Activated CD4-positive, alpha-beta memory T cell treated with anti-CD3 and anti-CD28 coated beads, Interleukin-2, amount 10 ng/mL, durations not matched to agents 7 days and 5 days (primary cell): ENCODE measurements around the gene PCK2. TPM values are rescaled to one million over a fixed set of nuclear protein-coding genes. Genes with fewer than 3 reads are reported as not detected.

Source experiments
- CTCF ChIA-PET: fragments of 350-600 bp; sonication (Branson Sonifier 250); formaldehyde crosslinking; loops from one replicate; lab custom pipeline; 2021; ENCODE audit warnings: antibody characterized with exemption, inconsistent platforms; lab: Charles Lee
- POLR2A ChIA-PET: fragments of 350-600 bp; sonication (Branson Sonifier 250); formaldehyde crosslinking; loops from one replicate; lab custom pipeline; 2021; ENCODE audit warnings: antibody characterized with exemption; lab: Charles Lee
- DNase-seq: peaks from one replicate; pipeline ENCODE4 v3.0.0-alpha.2; 2020
- H3K27ac Mint-ChIP-seq: one replicate; pipeline ENCODE4 v1.8.0; 2021; ENCODE audit warnings: mild to moderate bottlenecking, mixed read lengths
- H3K27me3 Mint-ChIP-seq: one replicate; pipeline ENCODE4 v1.8.0; 2021; ENCODE audit warnings: mixed read lengths
- H3K36me3 Mint-ChIP-seq: one replicate; pipeline ENCODE4 v1.8.0; 2021; ENCODE audit warnings: low read depth, mixed read lengths
- H3K4me1 Mint-ChIP-seq: one replicate; pipeline ENCODE4 v1.8.0; 2021; ENCODE audit warnings: mixed read lengths
- H3K4me3 Mint-ChIP-seq: one replicate; pipeline ENCODE4 v1.8.0; 2021; ENCODE audit warnings: mild to moderate bottlenecking, mixed read lengths
- H3K9me3 Mint-ChIP-seq: one replicate; pipeline ENCODE4 v1.8.0; 2021; ENCODE audit warnings: mixed read lengths
- total RNA-seq, 2 experiments: library from RNA; stranded (reverse); gene quantifications; one replicate each; pipeline ENCODE4 v1.2.3, GENCODE V29; 2021

The PCK2 gene
- total RNA-seq, 2 experiments from 2014 or later = 88.5 to 90.6 TPM

GRCh38 chr14:24055971-24056799, 37.9 kb upstream of the PCK2 start:
- Mint-ChIP-seq H3K4me1 (peaks cover 22% of the 10 kb centered on the region), H3K9me3 (no peaks in the 10 kb centered on the region), H3K27me3 (peaks cover 17% of the 10 kb centered on the region), H3K27ac (no peak overlapping the region), H3K4me3 (no peak overlapping the region), H3K36me3 (no peaks in the 10 kb centered on the region)
- ChIA-PET POLR2A (interaction anchor here (0.9 to 4.5 kb wide), 5 partner anchors 24 to 105 kb away, joined by 3 to 53 read pairs (median 34); partner anchors contain the start of genes DCAF11, IRF9, NRL and PCK2), CTCF (interaction anchor here (0.8 to 6.6 kb wide), 9 partner anchors 19 to 216 kb away, joined by 3 to 216 read pairs (median 7); partner anchors contain the start of genes DCAF11, IRF9, NRL and PCK2)
- no peak for DNase-seq

- DNase-seq = no peak
- Mint-ChIP-seq H3K27me3 (peaks cover 17% of the 10 kb centered on the region), H3K4me1 (peaks cover 19% of the 10 kb centered on the region), H3K27ac (no peak overlapping the region), H3K4me3 (no peak overlapping the region), H3K36me3 (no peaks in the 10 kb centered on the region), H3K9me3 (no peaks in the 10 kb centered on the region)
- ChIA-PET CTCF (interaction anchor here (1.0 to 6.6 kb wide), 10 partner anchors 9 to 215 kb away, joined by 3 to 216 read pairs (median 7); partner anchors contain the start of genes DCAF11, IRF9, NRL and PCK2), POLR2A (interaction anchor here (0.7 to 4.5 kb wide), 8 partner anchors 24 to 186 kb away, joined by 3 to 53 read pairs (median 28); partner anchors contain the start of genes DCAF11, EMC9, IRF9 and NRL)
Measured at GRCh38 chr14:24056800-24057184, 37.3 kb upstream of the PCK2 start.

GRCh38 chr14:24057271-24057670, 36.8 kb upstream of the PCK2 start:
- no peaks in the 10 kb centered on the region for H3K9me3 Mint-ChIP-seq
- DNase-seq = no peak
- H3K4me3 Mint-ChIP-seq = no peak overlapping the region
- H3K27ac Mint-ChIP-seq = no peak overlapping the region
- no peaks in the 10 kb centered on the region for H3K36me3 Mint-ChIP-seq
- H3K27me3 Mint-ChIP-seq = peaks cover 17% of the 10 kb centered on the region
- H3K4me1 Mint-ChIP-seq = peaks cover 19% of the 10 kb centered on the region
- ChIA-PET POLR2A (interaction anchor here (0.6 to 4.5 kb wide), 10 partner anchors 23 to 241 kb away, joined by 3 to 53 read pairs (median 14); partner anchors contain the start of genes DCAF11, EMC9, IRF9 and NRL), CTCF (interaction anchor here (1.0 to 6.6 kb wide), 16 partner anchors 9 to 275 kb away, joined by 3 to 216 read pairs (median 7); partner anchors contain the start of genes DCAF11, IRF9, LTB4R2 and NRL)

- no peaks in the 10 kb centered on the region for H3K9me3 Mint-ChIP-seq
- POLR2A ChIA-PET = interaction anchor here (0.6 to 4.5 kb wide), 15 partner anchors 23 to 242 kb away, joined by 3 to 53 read pairs (median 4); partner anchors contain the start of genes DCAF11, EMC9, IPO4 and IRF9
- H3K27ac Mint-ChIP-seq = peak overlapping the region; percentile 32
Measured at GRCh38 chr14:24057867-24058259, 36.2 kb upstream of the PCK2 start.

DNA sequence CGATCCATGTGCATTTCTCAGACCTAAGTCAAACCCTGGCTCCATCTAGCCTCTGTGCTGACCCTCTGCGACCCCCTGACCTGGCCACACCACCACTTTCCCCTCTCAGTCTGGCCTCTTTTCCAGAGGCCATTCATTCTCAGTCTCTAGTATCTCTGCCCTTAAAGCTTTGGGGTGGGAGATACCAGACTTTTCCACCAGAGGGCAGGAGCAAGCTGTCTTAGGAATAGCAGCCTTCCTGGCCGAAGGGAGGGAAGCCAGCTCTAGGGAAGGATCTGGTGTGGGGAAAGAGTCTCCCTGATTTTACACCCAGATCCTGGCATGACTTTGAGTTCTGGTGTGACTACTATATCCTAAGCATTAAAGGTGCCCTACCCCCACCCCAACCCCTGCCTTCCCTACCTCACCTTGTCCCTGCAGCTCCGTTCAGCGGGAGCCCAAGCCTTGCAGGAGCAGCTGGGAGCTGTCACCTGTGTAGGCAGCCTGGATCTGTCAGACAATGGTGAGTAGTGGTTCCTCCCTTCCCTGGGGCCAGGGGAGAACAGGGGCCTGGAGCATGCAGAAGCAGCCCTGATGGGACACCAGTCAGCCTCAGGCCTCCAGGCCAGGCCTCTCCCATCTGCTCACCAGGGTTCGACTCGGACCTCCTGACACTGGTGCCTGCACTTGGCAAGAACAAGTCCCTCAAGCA, 35.7 kb upstream of the PCK2 start:
- ChIA-PET CTCF (interaction anchor here (0.6 to 6.6 kb wide), 27 partner anchors 8 to 385 kb away, joined by 3 to 216 read pairs (median 5); partner anchors contain the start of genes CIDEB, DCAF11, DHRS4L2 and IRF9), POLR2A (interaction anchor here (0.7 to 4.5 kb wide), 15 partner anchors 22 to 242 kb away, joined by 3 to 53 read pairs (median 4); partner anchors contain the start of genes CHMP4A, DCAF11, EMC9 and IPO4)
- Mint-ChIP-seq H3K4me3 (no peak overlapping the region), H3K27me3 (peaks cover 8% of the 10 kb centered on the region), H3K4me1 (peaks cover 9% of the 10 kb centered on the region), H3K36me3 (no peaks in the 10 kb centered on the region), H3K9me3 (no peaks in the 10 kb centered on the region), H3K27ac (peak overlapping the region; percentile 38)
- DNase-seq = peak; percentile 76

More at GRCh38 chr14:24057867-24058259, 36.2 kb upstream of the PCK2 start:
- peaks cover 14% of the 10 kb centered on the region for H3K4me1 Mint-ChIP-seq
- H3K36me3 Mint-ChIP-seq = no peaks in the 10 kb centered on the region
- no peak for DNase-seq
- CTCF ChIA-PET = interaction anchor here (0.6 to 6.6 kb wide), 26 partner anchors 8 to 274 kb away, joined by 3 to 216 read pairs (median 6); partner anchors contain the start of genes CIDEB, DCAF11, DHRS4L2 and IRF9
- no peak overlapping the region for H3K4me3 Mint-ChIP-seq
- peaks cover 14% of the 10 kb centered on the region for H3K27me3 Mint-ChIP-seq

DNA sequence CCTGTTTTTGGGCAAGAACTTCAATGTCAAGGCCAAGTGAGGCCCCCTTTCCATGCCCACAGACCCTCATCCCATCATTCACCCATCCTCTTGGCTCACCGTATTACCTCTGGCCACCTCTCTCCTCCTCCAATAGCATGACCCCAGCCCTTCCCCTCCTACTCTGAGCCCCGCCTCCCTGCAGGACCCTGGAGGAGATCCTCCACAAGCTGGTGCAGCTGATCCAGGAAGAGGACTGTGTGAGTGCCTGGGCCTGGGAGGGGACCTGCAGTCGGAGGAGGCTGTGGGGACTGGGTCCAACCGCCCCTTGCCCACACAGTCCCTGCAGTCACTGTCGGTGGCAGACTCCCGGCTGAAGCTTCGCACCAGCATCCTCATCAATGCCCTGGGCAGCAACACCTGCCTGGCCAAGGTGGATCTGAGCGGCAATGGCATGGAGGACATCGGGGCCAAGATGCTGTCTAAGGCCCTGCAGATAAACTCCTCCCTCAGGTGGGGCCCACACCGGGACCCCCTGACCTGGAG, 35.1 kb upstream of the PCK2 start:
- peak overlapping the region; percentile 38 for H3K27ac Mint-ChIP-seq
- H3K4me3 Mint-ChIP-seq = no peak overlapping the region
- H3K36me3 Mint-ChIP-seq = no peaks in the 10 kb centered on the region
- H3K27me3 Mint-ChIP-seq = peaks cover 5% of the 10 kb centered on the region
- H3K4me1 Mint-ChIP-seq = peaks cover 3% of the 10 kb centered on the region
- DNase-seq = no peak
- ChIA-PET POLR2A (interaction anchor here (0.8 to 4.5 kb wide), 9 partner anchors 21 to 154 kb away, joined by 3 to 53 read pairs (median 8); partner anchors contain the start of genes CHMP4A, IPO4, IRF9 and PCK2), CTCF (interaction anchor here (0.7 to 6.6 kb wide), 20 partner anchors 11 to 384 kb away, joined by 3 to 216 read pairs (median 6); partner anchors contain the start of genes CIDEB, DCAF11, DHRS4L2 and IRF9)
- no peaks in the 10 kb centered on the region for H3K9me3 Mint-ChIP-seq

DNA sequence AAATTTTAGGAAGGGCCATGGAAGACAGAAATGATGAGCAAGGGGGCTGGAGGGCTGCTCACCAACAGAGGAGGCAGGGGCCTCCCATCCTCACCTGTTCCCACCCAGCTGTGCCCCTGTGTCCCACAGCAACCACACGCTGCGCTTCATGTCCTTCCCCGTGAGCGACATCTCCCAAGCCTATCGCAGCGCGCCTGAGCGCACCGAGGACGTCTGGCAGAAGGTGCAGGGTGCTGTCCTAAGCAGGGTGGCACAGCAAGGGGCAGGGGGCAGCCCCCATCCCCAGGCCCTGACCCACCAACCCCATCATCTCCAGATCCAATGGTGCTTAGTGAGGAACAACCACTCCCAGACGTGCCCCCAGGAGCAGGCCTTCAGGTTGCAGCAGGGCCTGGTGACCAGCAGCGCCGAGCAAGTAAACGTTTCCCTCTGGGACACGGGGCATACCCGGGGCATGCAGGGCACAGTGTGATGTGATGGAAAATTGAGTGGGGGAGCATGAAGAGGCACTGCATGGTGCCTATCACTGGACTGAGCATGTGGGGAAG, 34.2 kb upstream of the PCK2 start:
- H3K4me1 Mint-ChIP-seq = peaks cover 2% of the 10 kb centered on the region
- no peaks in the 10 kb centered on the region for H3K36me3 Mint-ChIP-seq
- ChIA-PET CTCF (interaction anchor here (1.4 to 4.6 kb wide), 6 partner anchors 8 to 48 kb away, joined by 4 to 41 read pairs (median 10); partner anchors contain the start of gene CARMIL3), POLR2A (interaction anchor here (2.6 to 4.5 kb wide), 2 partner anchors 33 to 55 kb away, joined by 12 to 53 read pairs; partner anchors contain the start of genes DCAF11, NRL and PCK2)
- H3K27me3 Mint-ChIP-seq = peaks cover 1% of the 10 kb centered on the region
- no peaks in the 10 kb centered on the region for H3K9me3 Mint-ChIP-seq
- no peak overlapping the region for H3K27ac Mint-ChIP-seq
- DNase-seq = no peak
- H3K4me3 Mint-ChIP-seq = no peak overlapping the region

DNA sequence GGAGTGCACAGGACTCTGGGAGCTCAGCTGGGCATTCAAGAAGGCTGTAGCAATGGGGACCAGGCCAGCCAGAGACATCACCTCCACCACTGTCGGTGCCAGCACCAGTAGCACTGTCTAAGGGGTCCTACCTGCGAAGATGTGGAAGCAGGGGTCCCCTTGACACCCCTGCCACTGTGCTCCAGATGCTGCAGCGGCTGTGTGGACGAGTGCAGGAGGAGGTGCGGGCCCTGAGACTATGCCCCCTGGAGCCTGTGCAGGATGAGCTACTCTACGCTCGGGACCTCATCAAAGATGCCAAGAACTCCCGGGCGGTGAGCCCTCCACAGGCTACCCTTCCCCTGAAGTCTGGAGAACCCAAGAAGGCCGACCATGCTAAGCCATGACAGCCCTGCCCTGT, 33.7 kb upstream of the PCK2 start:
- Mint-ChIP-seq H3K4me1 (peaks cover 2% of the 10 kb centered on the region), H3K27ac (no peak overlapping the region), H3K9me3 (no peaks in the 10 kb centered on the region), H3K4me3 (no peak overlapping the region), H3K27me3 (peaks cover 1% of the 10 kb centered on the region), H3K36me3 (no peaks in the 10 kb centered on the region)
- CTCF ChIA-PET = interaction anchor here (1.4 to 3.0 kb wide), 5 partner anchors 9 to 48 kb away, joined by 4 to 21 read pairs (median 11); partner anchors contain the start of gene CARMIL3
- no peak for DNase-seq
- POLR2A ChIA-PET = interaction anchor here (1.3 to 2.6 kb wide), 3 partner anchors 15 to 100 kb away, joined by 3 to 12 read pairs (median 9); partner anchors contain the start of genes DCAF11, IRF9 and NRL

- POLR2A ChIA-PET = interaction anchor here (0.9 to 2.6 kb wide), 6 partner anchors 14 to 181 kb away, joined by 3 to 12 read pairs (median 3); partner anchors contain the start of genes DCAF11, IRF9, NRL and TINF2
- Mint-ChIP-seq H3K27me3 (peaks cover 1% of the 10 kb centered on the region), H3K4me1 (peaks cover 2% of the 10 kb centered on the region), H3K9me3 (no peaks in the 10 kb centered on the region), H3K36me3 (no peaks in the 10 kb centered on the region), H3K4me3 (no peak overlapping the region), H3K27ac (no peak overlapping the region)
- CTCF ChIA-PET = interaction anchor here (0.9 to 3.0 kb wide), 6 partner anchors 9 to 47 kb away, joined by 3 to 21 read pairs (median 10); partner anchors contain the start of gene CARMIL3
- DNase-seq = no peak
Measured at GRCh38 chr14:24060984-24061913, 32.9 kb upstream of the PCK2 start.

DNA sequence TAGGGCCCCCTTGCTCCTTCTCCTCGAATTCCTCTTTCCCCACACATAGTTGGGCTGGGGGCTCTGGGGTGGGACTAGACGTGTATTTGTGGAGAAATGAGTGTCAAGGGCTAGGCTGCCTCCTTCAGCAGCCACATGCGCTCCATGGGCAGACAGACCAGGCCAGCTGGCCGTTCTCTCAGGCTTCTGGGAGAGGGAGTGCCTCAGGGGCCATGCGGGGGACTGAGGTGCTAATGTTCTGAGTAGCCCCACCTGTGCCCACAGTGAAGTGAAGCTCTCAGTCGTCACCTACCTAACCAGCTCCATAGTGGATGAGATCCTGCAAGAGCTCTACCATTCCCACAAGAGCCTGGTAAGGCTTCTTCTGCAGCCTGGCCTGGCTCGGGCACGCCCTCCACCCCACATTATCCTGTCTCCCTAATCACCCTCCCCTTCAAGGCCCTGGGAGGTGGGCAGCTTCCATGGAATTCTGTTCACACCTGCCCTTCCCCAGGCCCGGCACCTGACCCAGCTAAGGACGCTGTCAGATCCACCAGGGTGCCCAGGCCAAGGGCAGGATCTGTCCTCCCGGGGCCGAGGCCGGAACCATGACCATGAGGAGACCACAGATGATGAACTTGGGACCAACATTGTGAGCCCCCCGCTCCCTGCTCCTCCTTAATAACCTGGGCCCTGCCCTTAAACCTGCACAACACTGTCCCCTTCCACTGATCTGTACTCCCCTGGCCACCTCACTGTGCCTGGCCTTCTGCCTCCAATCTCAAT, 31.7 kb upstream of the PCK2 start:
- DNase-seq = no peak
- Mint-ChIP-seq H3K4me3 (no peak overlapping the region), H3K4me1 (peaks cover 2% of the 10 kb centered on the region), H3K36me3 (no peaks in the 10 kb centered on the region), H3K27ac (no peak overlapping the region), H3K9me3 (no peaks in the 10 kb centered on the region), H3K27me3 (peaks cover 1% of the 10 kb centered on the region)
- ChIA-PET POLR2A (interaction anchor here (0.9 to 2.6 kb wide), 6 partner anchors 28 to 180 kb away, joined by 3 to 12 read pairs (median 3); partner anchors contain the start of genes DCAF11, IRF9, NRL and TINF2), CTCF (interaction anchor here (0.9 to 3.0 kb wide), 5 partner anchors 18 to 46 kb away, joined by 3 to 21 read pairs (median 11); no protein-coding TSS in a partner anchor)
